A549 (cell line): Measurements from ENCODE around the gene TMEM168. TPM values are rescaled to one million over a fixed set of nuclear protein-coding genes. Genes with fewer than 3 reads are reported as not detected.
"Not testable (repeated sequence)": the region's sequence is repeated elsewhere in the genome, so short reads cannot be mapped to it uniquely, and the experiment has no call there.

ENCODE experiments used
- ATAC-seq, 2 experiments: fragments of 200-7000 bp in 1 of 2; fragments of >200 bp in 1 of 2; cut with Nextera tagmentation in 1 of 2; cut with Tn5 transposase in 1 of 2; 3 replicates each; pipeline versions ENCODE4 v1.8.0 to v1.9.1; 2018 to 2020; ENCODE audit warnings: mild to moderate bottlenecking in 1 of 2, moderate library complexity in 1 of 2
- CTCF ChIA-PET: fragments of 300-600 bp; sonication (Branson Sonifier 250); formaldehyde crosslinking; extraction: SDS; loops from one replicate; lab custom pipeline; 2021; ENCODE audit warnings: antibody characterized with exemption, inconsistent platforms; lab: Yijun Ruan, JAX
- POLR2A ChIA-PET: fragments of 350-600 bp; formaldehyde crosslinking; extraction: SDS; loops from one replicate; lab custom pipeline; 2021; ENCODE audit warnings: antibody characterized with exemption, inconsistent platforms; lab: Yijun Ruan, JAX
- DNase-seq, 2 experiments: peaks; one replicate each; pipeline versions ENCODE4 v3.0.0 to v3.0.0-alpha.2; 2011 to 2016; ENCODE audit warnings: low read depth in 1 of 2, low spot score in 1 of 2
- FAIRE-seq: peaks from 2 replicates; lab custom pipeline; 2011; peaks lifted over from hg19 to GRCh38; lab: Jason Lieb, UNC
- H3K27ac ChIP-seq, 2 experiments: fragments of >200 bp; sonication (Bioruptor Twin); formaldehyde crosslinking; 3 replicates each; pipeline ENCODE4 v1.5.1; 2016 to 2017
- H3K4me1 ChIP-seq: fragments of >200 bp; sonication (Bioruptor Twin); formaldehyde crosslinking; 3 replicates; pipeline ENCODE4 v1.6.1; 2016
- H3K4me2 ChIP-seq: fragments of >200 bp; sonication (Bioruptor Twin); formaldehyde crosslinking; 3 replicates; pipeline ENCODE4 v1.6.1; 2016
- H3K4me3 ChIP-seq: fragments of >200 bp; sonication (Bioruptor Twin); formaldehyde crosslinking; 3 replicates; pipeline ENCODE4 v1.5.1; 2016
- H3K9me3 ChIP-seq: fragments of >200 bp; sonication (Bioruptor Twin); formaldehyde crosslinking; 3 replicates; pipeline ENCODE4 v1.6.1; 2016
- BHLHE40 ChIP-seq: IDR thresholded peaks from 2 replicates; pipeline ENCODE4 v1.6.1; 2012; ENCODE audit warnings: low read depth, low read length, inconsistent platforms
- CBX2 ChIP-seq: fragments of 200-600 bp; sonication (generic); IDR thresholded peaks from 2 replicates; pipeline ENCODE4 v1.6.1; 2016; ENCODE audit warnings: low read depth, mild to moderate bottlenecking, borderline replicate concordance
- CBX8 ChIP-seq: fragments of 200-600 bp; sonication (generic); IDR thresholded peaks from 2 replicates; pipeline ENCODE4 v1.6.1; 2016
- CHD2 ChIP-seq: fragments of 150-350 bp; IDR thresholded peaks from 2 replicates; pipeline ENCODE4 v1.6.1; 2014; ENCODE audit warnings: low read length; ENCODE audit not compliant: partially characterized antibody
- CTCF ChIP-seq: fragments of >200 bp; sonication (Bioruptor Twin); formaldehyde crosslinking; IDR thresholded peaks from 3 replicates; pipeline ENCODE4 v1.5.1; 2016
- E2F6 ChIP-seq: IDR thresholded peaks from 2 replicates; pipeline ENCODE4 v1.6.1; 2012; ENCODE audit warnings: low read depth, borderline replicate concordance
- EHF ChIP-seq: fragments of 250-450 bp; sonication (Bioruptor Pico); IDR thresholded peaks from 2 replicates; pipeline ENCODE4 v1.5.0; 2020; ENCODE audit warnings: mild to moderate bottlenecking
- EHMT2 ChIP-seq: fragments of 200-600 bp; sonication (generic); IDR thresholded peaks from 2 replicates; pipeline ENCODE4 v1.6.1; 2016; ENCODE audit warnings: antibody characterized with exemption, low read depth, mild to moderate bottlenecking, moderate library complexity
- ELK1 ChIP-seq: fragments of 150-350 bp; IDR thresholded peaks from 2 replicates; pipeline ENCODE4 v1.6.1; 2014; ENCODE audit warnings: low read depth, mild to moderate bottlenecking, low read length
- FOSL2 ChIP-seq, 2 experiments: fragments of 450-650 bp in 1 of 2; fragments of >200 bp in 1 of 2; sonication (Bioruptor Twin) in 1 of 2; formaldehyde crosslinking; IDR thresholded peaks; 2 replicates each; pipeline versions ENCODE4 v1.5.0 to v1.6.1; 2016 to 2020; ENCODE audit warnings: mild to moderate bottlenecking in 1 of 2, moderate library complexity in 1 of 2
- HEYL ChIP-seq: fragments of 250-450 bp; sonication (Bioruptor Pico); IDR thresholded peaks from 2 replicates; pipeline ENCODE4 v1.8.0; 2021; ENCODE audit warnings: mild to moderate bottlenecking, moderate library complexity
- HOXA7 ChIP-seq: fragments of 250-450 bp; sonication (Bioruptor Pico); IDR thresholded peaks from 2 replicates; pipeline ENCODE4 v1.5.0; 2020; ENCODE audit warnings: mild to moderate bottlenecking, moderate library complexity
- HOXB13 ChIP-seq: fragments of 250-450 bp; sonication (Bioruptor Pico); IDR thresholded peaks from 2 replicates; pipeline ENCODE4 v1.5.0; 2020; ENCODE audit warnings: low read depth, mild to moderate bottlenecking, moderate library complexity
- MAZ ChIP-seq: fragments of 150-350 bp; IDR thresholded peaks from 2 replicates; pipeline ENCODE4 v1.6.1; 2014; ENCODE audit warnings: antibody characterized with exemption, low read depth, low read length, borderline replicate concordance
- NPAS2 ChIP-seq: fragments of 250-450 bp; sonication (Bioruptor Pico); IDR thresholded peaks from 2 replicates; pipeline ENCODE4 v1.8.0; 2022; ENCODE audit warnings: mild to moderate bottlenecking, moderate library complexity, borderline replicate concordance
- PBX3 ChIP-seq: IDR thresholded peaks from 2 replicates; pipeline ENCODE4 v1.6.1; 2012
- PHF8 ChIP-seq: fragments of 200-600 bp; sonication (generic); IDR thresholded peaks from 2 replicates; pipeline ENCODE4 v1.6.1; 2016; ENCODE audit warnings: low read depth, mild to moderate bottlenecking, antibody characterized with exemption, moderate library complexity, borderline replicate concordance
- POLR2A ChIP-seq: IDR thresholded peaks from 2 replicates; pipeline ENCODE4 v1.6.1; 2012; ENCODE audit warnings: mild to moderate bottlenecking, low read length
- SMC3 ChIP-seq: fragments of >200 bp; sonication (Bioruptor Twin); formaldehyde crosslinking; IDR thresholded peaks from 3 replicates; pipeline ENCODE4 v1.6.1; 2018; ENCODE audit warnings: inconsistent platforms
- TFCP2L1 ChIP-seq: fragments of 250-450 bp; sonication (Bioruptor Pico); IDR thresholded peaks from 2 replicates; pipeline ENCODE4 v1.5.0; 2021; ENCODE audit warnings: mild to moderate bottlenecking
- TP53 ChIP-seq: fragments of 250-450 bp; sonication (Bioruptor Pico); IDR thresholded peaks from 2 replicates; pipeline ENCODE4 v1.5.0; 2021; ENCODE audit warnings: mild to moderate bottlenecking, moderate library complexity
- ZSCAN20 ChIP-seq: fragments of 250-450 bp; sonication (Bioruptor Pico); IDR thresholded peaks from 2 replicates; pipeline ENCODE4 v1.8.0; 2022; ENCODE audit warnings: mild to moderate bottlenecking, moderate library complexity
- WGBS: methylation state at CpG from one replicate; pipeline ENCODE4 v1.1.6; 2017; ENCODE audit errors: missing lambda C conversion rate; 5-methylcytosine and 5-hydroxymethylcytosine counted together
- polyA plus RNA-seq, 4 experiments: library from polyadenylated mRNA; depleted of rRNA in 3 of 4; stranded (reverse); fragments of >200 nt; fragmentation: RNase III in 1 of 4; extraction: RNeasy Plus Mini Kit Qiagen cat#74134 plus additional on column Dnase treatment in 1 of 4; gene quantifications; 2 replicates in 3 of 4; 3 replicates in 1 of 4; pipeline ENCODE4 v1.2.3, GENCODE V29; 2011 to 2017

TMEM168 gene
- polyA plus RNA-seq, 2 of the 4 experiments (the other 2 are of a cell fraction), result 11.4 to 40.0 TPM

- no peak; a peak in 1 of 6 replicates for ATAC-seq
- Histone ChIP-seq H3K4me1 (no peaks in the 10 kb centered on the region), H3K27ac (no peak overlapping the region)
- 40% methylated on average over 2 of the region's 2 CpGs for WGBS
- no peak for TF ChIP-seq CBX8
- TF ChIP-seq NPAS2, result no peak
- no peak for TF ChIP-seq FOSL2 (IDR thresholded peaks at IDR 0.05)
- TF ChIP-seq FOSL2 (CRISPR knock-in tag; IDR thresholded peaks at IDR 0.05), result no peak
- TF ChIP-seq POLR2A, result no peak
- TF ChIP-seq EHMT2, result no peak
- no peak for TF ChIP-seq HEYL (CRISPR knock-in tag)
- TF ChIP-seq HOXB13, result no peak
- TF ChIP-seq SMC3, result no peak
- no peak for TF ChIP-seq E2F6
- TF ChIP-seq CTCF, result no peak
- TF ChIP-seq TFCP2L1, result no peak
- TF ChIP-seq EHF (CRISPR knock-in tag), result no peak
- TF ChIP-seq, all 56 proteins: peak for 0
- Histone ChIP-seq H3K4me3 (no peak overlapping the region), H3K9me3 (no peaks in the 10 kb centered on the region), H3K4me2 (no peak overlapping the region)
- POLR2A ChIA-PET, result interaction anchor here (1.7 kb wide), 1 partner anchor 9 kb away, joined by 6 read pairs; the partner anchor contains the start of gene TMEM168
- CTCF ChIA-PET, result no interaction called here
- FAIRE-seq (peak; percentile 23), DNase-seq (no peak)
Measured at GRCh38 chr7:112798274-112799159, 8.3 kb upstream of the TMEM168 start.

GRCh38 chr7:112796552-112796951, 6.4 kb upstream of the TMEM168 start:
- ATAC-seq, H3K27ac ChIP-seq, H3K4me2 ChIP-seq, H3K9me3 ChIP-seq, FAIRE-seq, H3K4me3 ChIP-seq, H3K4me1 ChIP-seq, DNase-seq, CTCF ChIA-PET, POLR2A ChIA-PET: not testable (repeated sequence)

- ChIA-PET CTCF (no interaction called here), POLR2A (no interaction called here)
- WGBS, result 78% methylated on average over 3 of the region's 3 CpGs
- Histone ChIP-seq H3K9me3 (no peaks in the 10 kb centered on the region), H3K4me2 (no peak overlapping the region), H3K4me3 (no peak overlapping the region), H3K27ac (no peak overlapping the region), H3K4me1 (peaks cover 12% of the 10 kb centered on the region; the same call in 2 of the 3 replicates)
- ATAC-seq, result no peak
- FAIRE-seq, result no peak
- no peak for DNase-seq
- TF ChIP-seq PHF8 (no peak), HEYL (CRISPR knock-in tag) (no peak)
Measured at GRCh38 chr7:112792441-112792840, 2.2 kb upstream of the TMEM168 start.

GRCh38 chr7:112791465-112792168, 1.4 kb upstream of the TMEM168 start:
- FAIRE-seq (no peak), ATAC-seq (no peak), DNase-seq (no peak)
- ChIA-PET CTCF (no interaction called here), POLR2A (interaction anchor here (2.1 kb wide), 1 partner anchor 13 kb away, joined by 16 read pairs; no protein-coding TSS in a partner anchor)
- Histone ChIP-seq H3K4me2 (no peak overlapping the region), H3K4me1 (peaks cover 12% of the 10 kb centered on the region; the same call in 2 of the 3 replicates), H3K4me3 (no peak overlapping the region), H3K9me3 (no peaks in the 10 kb centered on the region), H3K27ac (no peak overlapping the region)
- WGBS, result 82% methylated on average over 15 of the region's 15 CpGs
- TF ChIP-seq EHMT2 (no peak), PBX3 (no peak), TFCP2L1 (no peak), MAZ (no peak), TP53 (CRISPR knock-in tag) (no peak), ZSCAN20 (CRISPR knock-in tag) (no peak), HEYL (CRISPR knock-in tag) (no peak), CHD2 (no peak), CBX2 (no peak), PHF8 (no peak), BHLHE40 (no peak), HOXA7 (CRISPR knock-in tag) (no peak), ELK1 (no peak)
